Measurements from ENCODE around the gene MAML3.

The MAML3 gene

GRCh38 chr4:139880841-139881240 is 273.1 kb downstream of the MAML3 start:
- no peak for DNase-seq (ENCODE audit: extremely low read depth in 1 of 2, low read depth in 1 of 2)

- no peak for DNase-seq (ENCODE audit: extremely low read depth in 1 of 2, low read depth in 1 of 2)
Measured at GRCh38 chr4:139878050-139878449, 275.9 kb downstream of the MAML3 start.

DNA sequence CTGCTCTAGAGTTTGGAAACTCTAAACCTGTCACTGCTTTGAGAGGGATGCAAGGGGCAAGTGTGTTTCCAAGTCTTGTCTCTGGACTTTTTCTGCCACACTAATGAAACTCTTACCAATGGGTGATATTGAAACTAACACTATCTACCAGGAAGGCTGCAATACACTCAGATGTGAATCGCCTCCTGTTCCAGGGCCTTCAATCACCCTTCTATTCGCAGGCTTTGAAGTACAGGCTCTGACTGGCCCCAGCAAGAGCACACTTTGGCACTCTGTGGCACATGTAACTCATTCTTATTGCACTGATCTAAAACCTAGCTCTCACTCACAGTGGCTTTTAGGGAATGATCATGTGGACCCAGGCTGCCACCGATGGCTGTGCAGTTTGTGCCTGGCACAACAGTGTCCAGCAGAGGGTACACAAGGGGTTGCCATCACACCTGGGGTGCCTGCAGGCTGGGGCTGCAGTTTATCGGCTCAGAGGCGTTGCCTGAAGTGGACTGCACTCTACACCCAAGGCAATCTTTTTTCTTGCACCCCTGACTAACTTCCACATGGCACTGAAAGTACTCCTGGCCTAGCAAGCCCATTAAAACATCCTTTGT is 277.5 kb downstream of the MAML3 start:
- DNase-seq (ENCODE audit: extremely low read depth in 1 of 2, low read depth in 1 of 2) = no peak

DNA sequence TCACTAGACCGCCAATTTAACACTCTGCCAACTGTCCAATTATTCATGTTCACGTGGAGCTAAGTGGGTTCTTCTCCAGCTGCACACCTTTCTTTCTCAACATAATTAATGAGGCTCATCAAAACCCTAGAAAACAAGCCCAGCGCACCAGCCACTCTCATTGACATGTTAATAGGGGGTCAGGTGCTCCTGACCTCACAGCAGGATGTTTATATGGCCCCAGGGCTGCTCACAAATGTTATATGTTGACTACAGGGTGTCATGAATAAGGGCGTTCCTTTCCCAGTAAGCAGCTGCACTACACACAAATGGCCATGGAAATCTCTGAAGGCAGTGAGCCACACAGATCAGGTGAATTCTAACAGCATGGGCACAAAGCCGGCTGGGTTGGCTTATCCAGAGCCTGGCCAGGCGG is 278.6 kb downstream of the MAML3 start:
- no peak for DNase-seq (ENCODE audit: extremely low read depth in 1 of 2, low read depth in 1 of 2)

GRCh38 chr4:139873111-139873860 is 280.7 kb downstream of the MAML3 start:
- DNase-seq (ENCODE audit: extremely low read depth in 1 of 2, low read depth in 1 of 2) = no peak

- no peak for DNase-seq (ENCODE audit: extremely low read depth in 1 of 2, low read depth in 1 of 2)
Measured at GRCh38 chr4:139872274-139872673, 281.7 kb downstream of the MAML3 start.

DNA sequence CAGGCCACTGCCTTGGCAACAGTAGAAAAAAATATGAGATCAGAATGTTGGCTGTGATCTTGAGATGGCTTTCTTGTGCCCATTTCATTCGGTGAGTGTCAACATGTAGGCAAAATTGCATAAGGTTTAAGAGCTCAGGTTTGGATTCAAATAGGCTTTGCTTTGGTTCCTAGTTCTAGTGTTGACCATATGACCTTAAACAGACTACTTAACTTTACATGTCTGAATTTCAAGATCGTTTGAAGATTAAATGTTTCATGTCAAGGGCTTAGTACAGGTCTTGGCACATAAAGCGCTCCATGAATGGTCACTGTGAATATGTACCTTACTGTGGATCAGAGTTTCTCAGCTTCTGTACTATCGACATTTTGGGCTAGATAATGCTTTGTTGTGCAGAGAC is 284.2 kb downstream of the MAML3 start:
- DNase-seq (ENCODE audit: extremely low read depth in 1 of 2, low read depth in 1 of 2) = no peak

- no peak for DNase-seq (ENCODE audit: extremely low read depth in 1 of 2, low read depth in 1 of 2)
Measured at GRCh38 chr4:139866276-139866962, 287.6 kb downstream of the MAML3 start.

DNA sequence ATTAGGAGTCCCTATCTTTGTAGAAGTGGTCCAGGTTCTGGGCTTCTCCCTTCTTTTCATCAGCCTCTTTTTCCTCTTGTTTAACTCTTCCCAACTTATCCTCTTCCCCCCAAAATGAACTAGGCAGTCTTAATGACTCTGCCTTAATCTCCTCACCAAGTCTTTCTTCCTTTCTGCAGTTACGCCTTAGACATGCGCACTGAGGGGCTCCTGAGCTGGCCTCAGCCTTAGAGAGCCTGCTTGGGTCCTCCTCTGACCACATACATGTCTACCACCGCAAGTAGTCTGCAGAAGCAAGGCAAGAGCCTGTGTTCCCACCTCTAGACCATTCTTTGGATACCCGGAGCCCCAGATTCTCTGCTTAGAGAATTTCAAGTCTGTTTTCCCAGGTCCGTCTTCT is 288.4 kb downstream of the MAML3 start:
- no peak for DNase-seq (ENCODE audit: extremely low read depth in 1 of 2, low read depth in 1 of 2)

DNA sequence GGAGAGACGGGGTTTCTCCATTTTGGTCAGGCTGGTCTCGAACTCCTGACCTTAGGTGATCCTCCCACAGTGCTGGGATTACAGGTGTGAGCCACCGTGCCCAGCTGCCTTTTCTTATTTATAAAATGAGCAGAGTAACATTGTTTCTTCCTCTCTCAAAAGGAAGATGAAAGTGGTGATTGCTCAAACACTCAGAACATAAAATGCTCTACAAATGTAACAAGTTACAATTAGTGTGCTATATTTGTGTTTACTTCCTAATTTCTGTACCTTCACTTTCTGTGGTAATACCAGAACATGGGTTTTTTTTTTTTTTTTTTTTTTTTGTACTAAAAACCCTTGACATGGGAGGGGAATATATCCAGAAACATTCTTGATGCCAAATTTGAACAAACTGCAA is 290.5 kb downstream of the MAML3 start:
- no peak for DNase-seq (ENCODE audit: extremely low read depth in 1 of 2, low read depth in 1 of 2)

DNA sequence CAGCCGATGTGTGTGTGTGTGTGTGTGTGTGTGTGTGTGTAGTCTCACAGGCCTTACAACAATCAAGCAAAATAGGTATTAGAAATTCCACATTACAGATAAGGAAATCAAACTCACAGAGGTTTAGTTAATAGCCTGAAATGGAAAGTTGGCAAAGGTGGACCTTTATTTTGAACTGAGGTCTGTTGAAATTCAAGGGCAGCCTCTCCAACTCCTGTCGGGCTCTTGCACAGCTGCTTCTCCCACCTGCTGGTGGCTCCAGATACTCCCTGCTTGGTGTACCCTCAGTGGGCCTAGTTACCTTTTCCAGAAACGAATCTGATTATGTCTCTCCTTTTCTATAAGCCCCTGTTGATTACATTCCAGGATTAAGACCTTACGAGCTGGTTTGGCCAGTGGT is 292.5 kb downstream of the MAML3 start:
- no peak for DNase-seq (ENCODE audit: extremely low read depth in 1 of 2, low read depth in 1 of 2)

GRCh38 chr4:139860435-139861024 is 293.5 kb downstream of the MAML3 start:
- DNase-seq (ENCODE audit: extremely low read depth in 1 of 2, low read depth in 1 of 2) = no peak

GRCh38 chr4:139859876-139860275 is 294.1 kb downstream of the MAML3 start:
- no peak for DNase-seq (ENCODE audit: extremely low read depth in 1 of 2, low read depth in 1 of 2)

DNA sequence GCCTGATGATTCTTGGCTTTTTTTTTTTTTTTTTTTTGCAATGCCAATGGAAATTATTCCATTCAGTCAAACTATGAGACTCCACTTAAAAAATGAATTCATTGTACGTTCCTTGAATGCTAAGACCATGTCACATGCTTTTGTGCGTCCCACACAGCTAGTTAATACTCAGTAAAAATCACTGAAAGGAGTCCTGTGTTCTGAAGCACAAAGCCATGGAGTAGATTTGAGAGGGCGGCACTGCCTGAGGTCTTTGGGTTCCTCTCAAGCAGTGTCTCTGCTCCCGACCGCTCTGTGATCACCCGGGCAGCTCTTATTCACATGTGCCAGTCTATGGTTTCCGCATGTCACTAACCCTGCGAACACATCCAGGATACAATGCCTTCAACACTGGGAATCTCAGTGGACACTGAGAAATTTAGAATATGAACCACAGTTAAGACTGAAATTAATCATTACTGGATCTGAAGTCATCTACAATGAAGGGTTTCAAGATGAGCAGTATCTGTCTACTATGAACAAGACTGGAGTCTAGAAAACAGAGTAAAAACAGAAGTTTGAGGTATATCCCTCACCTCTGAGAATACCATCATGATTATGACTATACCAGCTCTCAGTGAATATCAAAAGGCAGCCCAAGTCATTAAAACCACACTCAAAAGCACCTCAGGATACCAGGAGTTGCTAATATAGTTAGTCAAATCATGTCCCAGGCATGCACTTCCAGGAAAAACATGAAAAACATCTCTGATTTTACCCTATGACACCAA is 295.4 kb downstream of the MAML3 start:
- no peak for DNase-seq (ENCODE audit: extremely low read depth in 1 of 2, low read depth in 1 of 2)

- DNase-seq (ENCODE audit: extremely low read depth in 1 of 2, low read depth in 1 of 2) = no peak
Measured at GRCh38 chr4:139857977-139858376, 296.0 kb downstream of the MAML3 start.

GRCh38 chr4:139857021-139857420 is 297.0 kb downstream of the MAML3 start:
- DNase-seq (ENCODE audit: extremely low read depth in 1 of 2, low read depth in 1 of 2) = no peak

GRCh38 chr4:139854668-139855403 is 299.1 kb downstream of the MAML3 start:
- DNase-seq (ENCODE audit: extremely low read depth in 1 of 2, low read depth in 1 of 2) = no peak

GRCh38 chr4:139853309-139853708 is 300.7 kb downstream of the MAML3 start:
- DNase-seq (ENCODE audit: extremely low read depth in 1 of 2, low read depth in 1 of 2) = no peak

GRCh38 chr4:139852612-139853269 is 301.2 kb downstream of the MAML3 start:
- DNase-seq (ENCODE audit: extremely low read depth in 1 of 2, low read depth in 1 of 2) = no peak

GRCh38 chr4:139851639-139852038 is 302.3 kb downstream of the MAML3 start:
- no peak for DNase-seq (ENCODE audit: extremely low read depth in 1 of 2, low read depth in 1 of 2)
